Measurements from ENCODE around the gene MXRA7.

DNA sequence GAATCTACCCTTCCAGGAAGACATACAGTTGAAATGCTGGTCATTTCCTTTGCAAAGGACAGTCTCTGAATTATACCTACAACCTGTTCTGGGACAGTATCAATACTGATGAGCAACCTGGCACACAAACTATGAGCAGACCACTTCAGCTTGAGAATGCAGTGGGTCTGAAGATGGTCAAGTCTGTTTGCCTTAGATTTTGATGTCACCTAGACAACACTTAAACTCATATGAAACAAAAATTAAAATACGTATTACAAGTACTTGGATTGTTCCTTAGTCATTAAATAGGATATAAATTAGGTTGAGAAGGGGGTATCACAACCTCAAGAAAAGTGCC lies 22.8 kb upstream of the MXRA7 start:
- no peak for TF ChIP-seq EZH2 (IDR thresholded peaks at IDR 0.05)
- TF ChIP-seq, protein P1, sequence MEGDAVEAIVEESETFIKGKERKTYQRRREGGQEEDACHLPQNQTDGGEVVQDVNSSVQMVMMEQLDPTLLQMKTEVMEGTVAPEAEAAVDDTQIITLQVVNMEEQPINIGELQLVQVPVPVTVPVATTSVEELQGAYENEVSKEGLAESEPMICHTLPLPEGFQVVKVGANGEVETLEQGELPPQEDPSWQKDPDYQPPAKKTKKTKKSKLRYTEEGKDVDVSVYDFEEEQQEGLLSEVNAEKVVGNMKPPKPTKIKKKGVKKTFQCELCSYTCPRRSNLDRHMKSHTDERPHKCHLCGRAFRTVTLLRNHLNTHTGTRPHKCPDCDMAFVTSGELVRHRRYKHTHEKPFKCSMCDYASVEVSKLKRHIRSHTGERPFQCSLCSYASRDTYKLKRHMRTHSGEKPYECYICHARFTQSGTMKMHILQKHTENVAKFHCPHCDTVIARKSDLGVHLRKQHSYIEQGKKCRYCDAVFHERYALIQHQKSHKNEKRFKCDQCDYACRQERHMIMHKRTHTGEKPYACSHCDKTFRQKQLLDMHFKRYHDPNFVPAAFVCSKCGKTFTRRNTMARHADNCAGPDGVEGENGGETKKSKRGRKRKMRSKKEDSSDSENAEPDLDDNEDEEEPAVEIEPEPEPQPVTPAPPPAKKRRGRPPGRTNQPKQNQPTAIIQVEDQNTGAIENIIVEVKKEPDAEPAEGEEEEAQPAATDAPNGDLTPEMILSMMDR (IDR thresholded peaks at IDR 0.05): no peak
